K562 (cell line): Measurements from ENCODE around the gene CALML3. TPM values are rescaled to one million over a fixed set of nuclear protein-coding genes. Genes with fewer than 3 reads are reported as not detected.

Experiments
- ATAC-seq: fragments of 200-7000 bp; cut with Tn5 transposase; 3 replicates; pipeline ENCODE4 v1.9.1; 2020; ENCODE audit warnings: moderate library complexity
- BruUV-seq: library from RNA; stranded (reverse); fragments of 400-500 nt; replicated peaks from 2 replicates; lab custom pipeline; 2021; lab: Mats Ljungman, UMichigan
- CTCF ChIA-PET: fragments of 300-600 bp; formaldehyde crosslinking; extraction: SDS; loops from one replicate; lab custom pipeline; 2021; ENCODE audit warnings: low intra/inter-chr PET ratio; lab: Yijun Ruan, JAX
- POLR2A ChIA-PET: fragments of 300-600, 350-650 bp; sonication (Branson Sonifier 250); formaldehyde crosslinking; extraction: SDS; loops from one replicate; lab custom pipeline; 2021; ENCODE audit warnings: antibody characterized with exemption, inconsistent platforms; lab: Yijun Ruan, JAX
- DNase-seq, 4 experiments: peaks; one replicate each; pipeline versions ENCODE4 v3.0.0 to v3.0.0-alpha.2; 2011 to 2018; ENCODE audit warnings: low spot score in 3 of 4, mixed read lengths in 3 of 4; ENCODE audit errors: extremely low read depth in 1 of 4
- FAIRE-seq: peaks from 2 replicates; lab custom pipeline; 2011; peaks lifted over from hg19 to GRCh38; lab: Jason Lieb, UNC
- H2AFZ ChIP-seq: 2 replicates; pipeline ENCODE4 v1.6.0; 2011; ENCODE audit warnings: low read depth, low read length, control low read depth, inconsistent platforms
- H3K27ac ChIP-seq: fragments of 200-600 bp; 3 replicates; pipeline ENCODE4 v1.8.0; 2011; ENCODE audit warnings: low read depth, mild to moderate bottlenecking, control low read depth, inconsistent platforms, low read length, moderate library complexity, mixed read lengths; ENCODE audit errors: extremely low read depth
- H3K27me3 ChIP-seq, 2 experiments: fragments of 300-600 bp in 1 of 2; 2 replicates in 1 of 2; 3 replicates in 1 of 2; pipeline versions ENCODE4 v1.6.0 to v1.8.0; 2011; ENCODE audit warnings: inconsistent platforms in 2 of 2, low read length in 2 of 2, mild to moderate bottlenecking in 1 of 2, mixed read lengths in 1 of 2, moderate library complexity in 1 of 2; ENCODE audit not compliant: control insufficient read depth in 2 of 2, insufficient read depth in 2 of 2
- H3K36me3 ChIP-seq: fragments of 300-600 bp; 3 replicates; pipeline ENCODE4 v1.8.0; 2011; ENCODE audit warnings: mild to moderate bottlenecking, low read length, inconsistent platforms; ENCODE audit not compliant: control insufficient read depth, insufficient read depth
- H3K4me1 ChIP-seq, 2 experiments: fragments of 200-600 bp in 1 of 2; replicated peaks in 1 of 2; 2 replicates in 1 of 2; 3 replicates in 1 of 2; pipeline versions ENCODE4 v1.5.1 to v1.8.0; 2011; ENCODE audit warnings: inconsistent platforms in 2 of 2, low read length in 2 of 2, mild to moderate bottlenecking in 1 of 2, mixed read lengths in 1 of 2, moderate library complexity in 1 of 2; ENCODE audit not compliant: control insufficient read depth in 2 of 2, insufficient read depth in 2 of 2
- H3K4me2 ChIP-seq: 2 replicates; pipeline ENCODE4 v1.6.1; 2011; ENCODE audit warnings: low read length, control low read depth, inconsistent platforms, mixed read lengths; ENCODE audit not compliant: insufficient read depth
- H3K4me3 ChIP-seq: fragments of 200-600 bp; sonication (generic), shearing (Covaris generic); 2 replicates; pipeline ENCODE4 v1.5.1; 2016; ENCODE audit warnings: control low read depth, inconsistent platforms
- H3K79me2 ChIP-seq: fragments of 200-600 bp; 3 replicates; pipeline ENCODE4 v1.8.0; 2011; ENCODE audit warnings: low read length, inconsistent platforms; ENCODE audit not compliant: control insufficient read depth, insufficient read depth
- H3K9ac ChIP-seq, 2 experiments: 2 replicates each; pipeline versions ENCODE4 v1.6.0 to v1.6.1; 2011; ENCODE audit warnings: low read depth in 2 of 2, low read length in 2 of 2, control low read depth in 1 of 2, inconsistent platforms in 1 of 2, mild to moderate bottlenecking in 1 of 2, mixed read lengths in 1 of 2; ENCODE audit not compliant: insufficient read depth in 1 of 2
- H3K9me1 ChIP-seq: one replicate; pipeline ENCODE4 v1.6.0; 2011; ENCODE audit warnings: inconsistent platforms, mild to moderate bottlenecking, low read length, moderate library complexity; ENCODE audit not compliant: control insufficient read depth, insufficient read depth
- H3K9me3 ChIP-seq: replicated peaks from 2 replicates; pipeline ENCODE4 v1.5.1; 2011; ENCODE audit warnings: low read depth, low read length, inconsistent platforms; ENCODE audit not compliant: control insufficient read depth, insufficient read depth
- H4K20me1 ChIP-seq: replicated peaks from 2 replicates; pipeline ENCODE4 v1.6.1; 2011; ENCODE audit warnings: low read length, inconsistent platforms, mixed read lengths; ENCODE audit not compliant: control insufficient read depth, insufficient read depth
- CBFA2T3 ChIP-seq: fragments of 450-650 bp; IDR thresholded peaks from 2 replicates; pipeline ENCODE4 v1.6.1; 2017
- DACH1 ChIP-seq: fragments of 450-650 bp; IDR thresholded peaks from 2 replicates; pipeline ENCODE4 v1.6.1; 2018; ENCODE audit not compliant: partially characterized antibody
- EGR1 ChIP-seq: fragments of 450-650 bp; conservative IDR thresholded peaks from 2 replicates; pipeline ENCODE4 v1.6.1; 2017; ENCODE audit warnings: mild to moderate bottlenecking
- FOXJ3 ChIP-seq: sonication (generic); formaldehyde crosslinking; IDR thresholded peaks from 2 replicates; pipeline ENCODE4 v1.4.0; 2020; ENCODE audit warnings: mild to moderate bottlenecking, missing genetic modification reagents
- MECOM ChIP-seq: fragments of 250-450 bp; sonication (Bioruptor Pico); IDR thresholded peaks from 2 replicates; pipeline ENCODE4 v1.8.0; 2022; ENCODE audit warnings: inconsistent platforms
- NR2C2 ChIP-seq, 2 experiments: fragments of 200-800 bp in 1 of 2; sonication (Bioruptor generic) in 1 of 2; sonication (generic) in 1 of 2; formaldehyde crosslinking in 1 of 2; IDR thresholded peaks; 2 replicates each; pipeline versions ENCODE4 v1.6.1 to v1.8.0; 2016 to 2022; ENCODE audit warnings: mild to moderate bottlenecking in 1 of 2, missing compliant biosample characterization in 1 of 2, missing genetic modification characterization in 1 of 2, missing genetic modification reagents in 1 of 2
- USF2 ChIP-seq: sonication (generic); formaldehyde crosslinking; IDR thresholded peaks from 2 replicates; pipeline ENCODE4 v1.5.0; 2020; ENCODE audit warnings: missing genetic modification reagents
- ZNF717 ChIP-seq: fragments of 250-450 bp; sonication (Bioruptor Pico); IDR thresholded peaks from 2 replicates; pipeline ENCODE4 v1.5.0; 2021
- WGBS: fragments of 100-300 bp; shearing (Covaris generic); methylation state at CpG from one replicate; pipeline ENCODE4 v1.1.6; 2016; ENCODE audit warnings: low coverage, mixed read lengths; ENCODE audit not compliant: insufficient coverage; ENCODE audit errors: missing lambda C conversion rate; 5-methylcytosine and 5-hydroxymethylcytosine counted together
- in situ Hi-C: fragments of 300-500 bp; cut with MboI; formaldehyde crosslinking; loops from 4 replicates; pipeline ENCODE4 v1.15.0; 2018; ENCODE audit warnings: inconsistent platforms, mixed read lengths
- intact Hi-C: fragments of 100-400 bp; cut with micrococcal nuclease; formaldehyde crosslinking; loops from 2 replicates; pipeline ENCODE4 v1.14.2; 2022
- polyA plus RNA-seq, 8 experiments: library from polyadenylated mRNA; depleted of rRNA in 4 of 8; stranded (reverse) in 5 of 8; unstranded in 3 of 8; fragments of >200 nt; fragmentation: Nextera tagmentation in 2 of 8; fragmentation: Illumina TruSeq in 1 of 8; extraction: Ambion mirVana in 2 of 8; extraction: Trizol in 1 of 8; gene quantifications; 2 replicates each; pipeline versions ENCODE4 v1.2.1 to v1.2.3, GENCODE V29; 2011 to 2014; ENCODE audit warnings: inconsistent platforms in 1 of 8, missing spikeins in 1 of 8
- total RNA-seq, 7 experiments: library from RNA; depleted of rRNA in 6 of 7; stranded (reverse); fragments of >200 nt in 6 of 7; fragmentation: Illumina TruSeq in 2 of 7; extraction: Trizol in 2 of 7; gene quantifications; 2 replicates each; pipeline versions ENCODE4 v1.2.1 to v1.2.3, GENCODE V29; 2011 to 2021; ENCODE audit warnings: low replicate concordance in 1 of 7
- TF ChIP-seq, protein P1 (sequence below), 2 experiments: IDR thresholded peaks in 1 of 2; conservative IDR thresholded peaks in 1 of 2; 2 replicates each; pipeline ENCODE4 v1.6.1; 2016; ENCODE audit warnings: low read depth in 2 of 2, mild to moderate bottlenecking in 1 of 2, missing compliant biosample characterization in 1 of 2, missing genetic modification characterization in 1 of 2, moderate library complexity in 1 of 2

The CALML3 gene
- total and polyA plus RNA-seq, 9 of the 15 experiments (the other 6 are each of a cell fraction or from before 2014, with no cell fraction given) = not detected

GRCh38 chr10:5485290-5485689 is 39.5 kb upstream of the CALML3 start:
- FAIRE-seq = peak; percentile 15
- no peaks in the 10 kb centered on the region for H3K27me3 ChIP-seq
- intact Hi-C loops = no loop called here
- no peak overlapping the region; the same call in 2 of the 3 replicates for H3K27ac ChIP-seq
- peak overlapping the region; percentile 93 for H3K4me2 ChIP-seq
- H3K4me3 ChIP-seq = peak overlapping the region; percentile 43
- no peaks in the 10 kb centered on the region for H4K20me1 ChIP-seq
- H3K4me1 ChIP-seq = peaks cover 48 to 65% of the 10 kb centered on the region in 2 experiments
- H3K79me2 ChIP-seq = peaks cover 80% of the 10 kb centered on the region
- peak overlapping the region; percentile 79 to 96; a peak in 3 of 4 replicates for H3K9ac ChIP-seq
- no peak overlapping the region for H2AFZ ChIP-seq
- CTCF ChIA-PET = no interaction called here
- 17% methylated on average over 13 of the region's 14 CpGs for WGBS
- BruUV-seq = no TSS peak
- H3K36me3 ChIP-seq = peaks cover 22% of the 10 kb centered on the region
- POLR2A ChIA-PET = interaction anchor here (0.7 to 1.9 kb wide), 10 partner anchors 8 to 273 kb away, joined by 3 to 6 read pairs (median 3); no protein-coding TSS in a partner anchor
- in situ Hi-C loops = no loop called here
- H3K9me1 ChIP-seq = no peaks in the 10 kb centered on the region
- ATAC-seq = no peak
- no peak for DNase-seq
- H3K9me3 ChIP-seq = no peaks in the 10 kb centered on the region
- TF ChIP-seq FOXJ3 (no peak), DACH1 (peak; percentile 13), EGR1 (peak; percentile 75), ZNF717 (CRISPR knock-in tag) (no peak)

- H3K36me3 ChIP-seq = peaks cover 22% of the 10 kb centered on the region
- FAIRE-seq = no peak
- ChIA-PET CTCF (no interaction called here), POLR2A (interaction anchor here (0.9 to 1.6 kb wide), 6 partner anchors 8 to 45 kb away, joined by 3 to 5 read pairs (median 3); no protein-coding TSS in a partner anchor)
- DNase-seq = peak in 1 of 4 experiments; percentile 57
- in situ Hi-C loops (no loop called here), intact Hi-C loops (no loop called here)
- H3K4me2 ChIP-seq = peak overlapping the region; percentile 93
- no peaks in the 10 kb centered on the region for H3K9me3 ChIP-seq
- under 1% methylated on average over 11 of the region's 13 CpGs for WGBS
- peak overlapping the region; percentile 43 for H3K4me3 ChIP-seq
- H3K4me1 ChIP-seq = peaks cover 38 to 56% of the 10 kb centered on the region in 2 experiments
- H3K9me1 ChIP-seq = no peaks in the 10 kb centered on the region
- peaks cover 71% of the 10 kb centered on the region for H3K79me2 ChIP-seq
- no peaks in the 10 kb centered on the region for H4K20me1 ChIP-seq
- peak; percentile 60 for ATAC-seq
- peak overlapping the region; percentile 82 for H3K27ac ChIP-seq
- H2AFZ ChIP-seq = peak overlapping the region; percentile 87
- no TSS peak for BruUV-seq
- H3K27me3 ChIP-seq = no peaks in the 10 kb centered on the region
- H3K9ac ChIP-seq = peak overlapping the region; percentile 79 to 96
- TF ChIP-seq NR2C2 (CRISPR knock-in tag; IDR thresholded peaks at IDR 0.05) = 0 out of 2 replicates have a peak, but pooled peaks have one; percentile 48
- no peak for TF ChIP-seq NR2C2 (tag; IDR thresholded peaks at IDR 0.05)
- peak; percentile 12; the same call in 1 of the 2 replicates for TF ChIP-seq CBFA2T3
- TF ChIP-seq MECOM (CRISPR knock-in tag) = no peak
- TF ChIP-seq USF2 (CRISPR knock-in tag) = no peak
- TF ChIP-seq, protein P1, sequence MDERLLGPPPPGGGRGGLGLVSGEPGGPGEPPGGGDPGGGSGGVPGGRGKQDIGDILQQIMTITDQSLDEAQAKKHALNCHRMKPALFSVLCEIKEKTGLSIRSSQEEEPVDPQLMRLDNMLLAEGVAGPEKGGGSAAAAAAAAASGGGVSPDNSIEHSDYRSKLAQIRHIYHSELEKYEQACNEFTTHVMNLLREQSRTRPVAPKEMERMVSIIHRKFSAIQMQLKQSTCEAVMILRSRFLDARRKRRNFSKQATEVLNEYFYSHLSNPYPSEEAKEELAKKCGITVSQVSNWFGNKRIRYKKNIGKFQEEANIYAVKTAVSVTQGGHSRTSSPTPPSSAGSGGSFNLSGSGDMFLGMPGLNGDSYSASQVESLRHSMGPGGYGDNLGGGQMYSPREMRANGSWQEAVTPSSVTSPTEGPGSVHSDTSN (CRISPR knock-in tag; IDR thresholded peaks at IDR 0.05; ENCODE audit: low read depth) = no peak
- TF ChIP-seq, protein P1 (tag; conservative IDR thresholded peaks at IDR 0.05; ENCODE audit: low read depth) = peak; percentile 60
Measured at GRCh38 chr10:5485948-5486852, 38.6 kb upstream of the CALML3 start.
